Upper lobe of left lung (tissue), 4 donors: ENCODE results near the gene TM4SF5.

Experiments used
- CTCF ChIP-seq, 6 experiments: fragments of 450-650 bp in 4 of 6; fragments of 200-600 bp in 2 of 6; sonication (generic) in 2 of 6; IDR thresholded peaks; one replicate each; pipeline ENCODE4 v1.5.1; 2016 to 2019; ENCODE audit warnings: antibody characterized with exemption in 6 of 6
- POLR2A ChIP-seq, 4 donors: fragments of 450-650 bp; IDR thresholded peaks; one replicate each; pipeline ENCODE4 v1.5.1; 2016 to 2017; ENCODE audit warnings: antibody characterized with exemption in 4 of 4, mild to moderate bottlenecking in 2 of 4
- POLR2AphosphoS5 ChIP-seq, 2 donors: sonication (generic); formaldehyde crosslinking; IDR thresholded peaks; one replicate each; pipeline ENCODE4 v1.5.1; 2017; ENCODE audit warnings: antibody characterized with exemption in 2 of 2

GRCh38 chr17:4823373-4824089, 51.8 kb downstream of the TM4SF5 start:
- TF ChIP-seq CTCF (IDR thresholded peaks at IDR 0.05) (no peak), POLR2A (IDR thresholded peaks at IDR 0.05) (no peak), POLR2AphosphoS5 (IDR thresholded peaks at IDR 0.05) (no peak)
